ENCODE measurements around the gene BICRAL. TPM values are rescaled to one million over a fixed set of nuclear protein-coding genes. Genes with fewer than 3 reads are reported as not detected.

Gene BICRAL
- total RNA-seq, 2 donors from 2014 or later, result 21.0 to 26.2 TPM

- no peaks in the 10 kb centered on the region for H3K27me3 ChIP-seq (replicated peaks; ENCODE audit: insufficient read depth)
- no peaks in the 10 kb centered on the region for H3K36me3 ChIP-seq
- no peak for TF ChIP-seq POLR2A (IDR thresholded peaks at IDR 0.05)
- TF ChIP-seq CTCF (IDR thresholded peaks at IDR 0.05), result no peak
- TF ChIP-seq POLR2AphosphoS5 (IDR thresholded peaks at IDR 0.05), result no peak
- peak overlapping the region; percentile 96 to 97 for H3K27ac ChIP-seq
- H3K9me3 ChIP-seq, result no peaks in the 10 kb centered on the region
- DNase-seq (ENCODE audit: low spot score), result no peak
- H3K4me1 ChIP-seq (replicated peaks), result peaks cover 8% of the 10 kb centered on the region
- intact Hi-C loops (cut with DNase I), result loop anchor here (10.0 kb wide), 1 partner anchor 76 kb away; no protein-coding TSS in a partner anchor
- 22% methylated on average over 8 of the region's 8 CpGs for WGBS
- H3K4me3 ChIP-seq, result peak overlapping the region; percentile 51 to 81
These were observed 33.5 kb upstream of the BICRAL start for GRCh38 chr6:42748203-42748898.

GRCh38 chr6:42751055-42751454, 30.8 kb upstream of the BICRAL start:
- Histone ChIP-seq H3K36me3 (no peaks in the 10 kb centered on the region), H3K4me1 (replicated peaks) (peaks cover 8% of the 10 kb centered on the region), H3K9me3 (no peaks in the 10 kb centered on the region), H3K4me3 (no peak overlapping the region), H3K27ac (no peak overlapping the region), H3K27me3 (replicated peaks; ENCODE audit: insufficient read depth) (no peaks in the 10 kb centered on the region)
- intact Hi-C loops (cut with DNase I), result no loop called here
- WGBS, result 48% methylated on average over 3 of the region's 3 CpGs
- DNase-seq (ENCODE audit: low spot score), result no peak
- TF ChIP-seq POLR2A (IDR thresholded peaks at IDR 0.05) (no peak), POLR2AphosphoS5 (IDR thresholded peaks at IDR 0.05) (no peak), CTCF (IDR thresholded peaks at IDR 0.05) (no peak)

DNA sequence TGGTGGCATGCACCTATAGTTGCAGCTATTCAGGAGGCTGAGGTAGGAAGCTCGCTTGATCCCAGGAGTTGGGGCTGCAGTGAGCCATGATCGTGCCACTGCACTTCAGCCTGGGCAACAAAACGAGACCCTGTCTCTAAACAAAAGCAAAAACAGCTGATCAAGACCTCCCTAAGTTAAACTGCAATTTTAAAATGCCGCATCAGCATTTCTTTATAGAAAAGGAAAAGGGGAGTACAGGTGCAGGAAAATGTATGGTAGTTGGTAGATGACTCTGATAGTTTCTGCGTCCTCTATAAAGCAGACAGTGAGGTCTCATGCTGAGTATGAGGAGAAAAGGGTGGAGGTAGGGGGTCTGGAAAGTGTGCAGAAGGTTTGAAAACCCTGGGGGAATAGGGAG, 27.1 kb upstream of the BICRAL start:
- H3K4me1 ChIP-seq (replicated peaks), result peaks cover 5% of the 10 kb centered on the region
- H3K27me3 ChIP-seq (replicated peaks; ENCODE audit: insufficient read depth), result no peaks in the 10 kb centered on the region
- no peak for TF ChIP-seq CTCF (IDR thresholded peaks at IDR 0.05)
- no peak for TF ChIP-seq POLR2AphosphoS5 (IDR thresholded peaks at IDR 0.05)
- TF ChIP-seq POLR2A (IDR thresholded peaks at IDR 0.05), result no peak
- H3K9me3 ChIP-seq, result no peaks in the 10 kb centered on the region
- no peak overlapping the region for H3K4me3 ChIP-seq
- WGBS, result 98% methylated on average over 5 of the region's 5 CpGs
- no peak overlapping the region for H3K27ac ChIP-seq
- DNase-seq (ENCODE audit: low spot score), result no peak
- H3K36me3 ChIP-seq, result no peaks in the 10 kb centered on the region
- intact Hi-C loops (cut with DNase I), result no loop called here

GRCh38 chr6:42756722-42757121, 25.1 kb upstream of the BICRAL start:
- intact Hi-C loops (cut with DNase I), result no loop called here
- no peak overlapping the region for H3K27ac ChIP-seq
- WGBS, result 93% methylated on average over 7 of the region's 7 CpGs
- no peaks in the 10 kb centered on the region for H3K9me3 ChIP-seq
- H3K4me1 ChIP-seq (replicated peaks), result peaks cover 5% of the 10 kb centered on the region
- H3K36me3 ChIP-seq, result no peaks in the 10 kb centered on the region
- no peak for DNase-seq (ENCODE audit: low spot score)
- TF ChIP-seq POLR2AphosphoS5 (IDR thresholded peaks at IDR 0.05), result no peak
- no peak for TF ChIP-seq CTCF (IDR thresholded peaks at IDR 0.05)
- no peak for TF ChIP-seq POLR2A (IDR thresholded peaks at IDR 0.05)
- no peak overlapping the region for H3K4me3 ChIP-seq
- H3K27me3 ChIP-seq (replicated peaks; ENCODE audit: insufficient read depth), result no peaks in the 10 kb centered on the region

All from prostate gland (tissue), 2 donors.